ENCODE data around the gene RABGAP1L. TPM values are rescaled to one million over a fixed set of nuclear protein-coding genes. Genes with fewer than 3 reads are reported as not detected.

The RABGAP1L gene
- total and polyA plus RNA-seq, 4 donors, result 4.8 to 53.5 (median 18.8) TPM

GRCh38 chr1:174301295-174302077 is 142.2 kb downstream of the RABGAP1L start (continued):
- TF ChIP-seq, protein P1, sequence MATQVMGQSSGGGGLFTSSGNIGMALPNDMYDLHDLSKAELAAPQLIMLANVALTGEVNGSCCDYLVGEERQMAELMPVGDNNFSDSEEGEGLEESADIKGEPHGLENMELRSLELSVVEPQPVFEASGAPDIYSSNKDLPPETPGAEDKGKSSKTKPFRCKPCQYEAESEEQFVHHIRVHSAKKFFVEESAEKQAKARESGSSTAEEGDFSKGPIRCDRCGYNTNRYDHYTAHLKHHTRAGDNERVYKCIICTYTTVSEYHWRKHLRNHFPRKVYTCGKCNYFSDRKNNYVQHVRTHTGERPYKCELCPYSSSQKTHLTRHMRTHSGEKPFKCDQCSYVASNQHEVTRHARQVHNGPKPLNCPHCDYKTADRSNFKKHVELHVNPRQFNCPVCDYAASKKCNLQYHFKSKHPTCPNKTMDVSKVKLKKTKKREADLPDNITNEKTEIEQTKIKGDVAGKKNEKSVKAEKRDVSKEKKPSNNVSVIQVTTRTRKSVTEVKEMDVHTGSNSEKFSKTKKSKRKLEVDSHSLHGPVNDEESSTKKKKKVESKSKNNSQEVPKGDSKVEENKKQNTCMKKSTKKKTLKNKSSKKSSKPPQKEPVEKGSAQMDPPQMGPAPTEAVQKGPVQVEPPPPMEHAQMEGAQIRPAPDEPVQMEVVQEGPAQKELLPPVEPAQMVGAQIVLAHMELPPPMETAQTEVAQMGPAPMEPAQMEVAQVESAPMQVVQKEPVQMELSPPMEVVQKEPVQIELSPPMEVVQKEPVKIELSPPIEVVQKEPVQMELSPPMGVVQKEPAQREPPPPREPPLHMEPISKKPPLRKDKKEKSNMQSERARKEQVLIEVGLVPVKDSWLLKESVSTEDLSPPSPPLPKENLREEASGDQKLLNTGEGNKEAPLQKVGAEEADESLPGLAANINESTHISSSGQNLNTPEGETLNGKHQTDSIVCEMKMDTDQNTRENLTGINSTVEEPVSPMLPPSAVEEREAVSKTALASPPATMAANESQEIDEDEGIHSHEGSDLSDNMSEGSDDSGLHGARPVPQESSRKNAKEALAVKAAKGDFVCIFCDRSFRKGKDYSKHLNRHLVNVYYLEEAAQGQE (IDR thresholded peaks at IDR 0.05), result no peak
- TF ChIP-seq RXRA (IDR thresholded peaks at IDR 0.05) (no peak), JUND (IDR thresholded peaks at IDR 0.05) (no peak), RAD21 (IDR thresholded peaks at IDR 0.05) (no peak), FOXA1 (IDR thresholded peaks at IDR 0.05) (no peak), MAX (IDR thresholded peaks at IDR 0.05) (no peak), HNF4G (IDR thresholded peaks at IDR 0.05) (no peak)

GRCh38 chr1:174308604-174309003 is 149.3 kb downstream of the RABGAP1L start:
- Histone ChIP-seq H3K27ac (ENCODE audit: low read depth in 1 of 2, low read length in 2 of 2) (no peak overlapping the region), H3K4me3 (ENCODE audit: low read depth in 1 of 3, low read length in 3 of 3) (no peak overlapping the region), H3K9me3 (ENCODE audit: control insufficient read depth in 4 of 4, low read length in 3 of 4) (peaks cover 0 to 2% (median 0%) of the 10 kb centered on the region in 4 donors), H3K9ac (ENCODE audit: low read depth in 1 of 2, low read length in 2 of 2) (no peak overlapping the region), H3K4me1 (ENCODE audit: control insufficient read depth in 4 of 4, insufficient read depth in 4 of 4, low read length in 3 of 4) (no peaks in the 10 kb centered on the region), H3K36me3 (ENCODE audit: control insufficient read depth in 4 of 4, insufficient read depth in 3 of 4, low read depth in 1 of 4, low read length in 3 of 4) (peaks cover 0 to 6% (median 0%) of the 10 kb centered on the region in 4 donors), H3K27me3 (ENCODE audit: control insufficient read depth in 4 of 4, insufficient read depth in 4 of 4, low read length in 3 of 4) (no peaks in the 10 kb centered on the region)
- no peak for TF ChIP-seq HNF4A (conservative IDR thresholded peaks at IDR 0.05)
- no peak for TF ChIP-seq SP1 (IDR thresholded peaks at IDR 0.05)
- TF ChIP-seq YY1 (IDR thresholded peaks at IDR 0.05), result no peak
- TF ChIP-seq, protein P2, sequence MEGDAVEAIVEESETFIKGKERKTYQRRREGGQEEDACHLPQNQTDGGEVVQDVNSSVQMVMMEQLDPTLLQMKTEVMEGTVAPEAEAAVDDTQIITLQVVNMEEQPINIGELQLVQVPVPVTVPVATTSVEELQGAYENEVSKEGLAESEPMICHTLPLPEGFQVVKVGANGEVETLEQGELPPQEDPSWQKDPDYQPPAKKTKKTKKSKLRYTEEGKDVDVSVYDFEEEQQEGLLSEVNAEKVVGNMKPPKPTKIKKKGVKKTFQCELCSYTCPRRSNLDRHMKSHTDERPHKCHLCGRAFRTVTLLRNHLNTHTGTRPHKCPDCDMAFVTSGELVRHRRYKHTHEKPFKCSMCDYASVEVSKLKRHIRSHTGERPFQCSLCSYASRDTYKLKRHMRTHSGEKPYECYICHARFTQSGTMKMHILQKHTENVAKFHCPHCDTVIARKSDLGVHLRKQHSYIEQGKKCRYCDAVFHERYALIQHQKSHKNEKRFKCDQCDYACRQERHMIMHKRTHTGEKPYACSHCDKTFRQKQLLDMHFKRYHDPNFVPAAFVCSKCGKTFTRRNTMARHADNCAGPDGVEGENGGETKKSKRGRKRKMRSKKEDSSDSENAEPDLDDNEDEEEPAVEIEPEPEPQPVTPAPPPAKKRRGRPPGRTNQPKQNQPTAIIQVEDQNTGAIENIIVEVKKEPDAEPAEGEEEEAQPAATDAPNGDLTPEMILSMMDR (IDR thresholded peaks at IDR 0.05; ENCODE audit: low read depth, low read length, missing input control), result no peak
- no peak for TF ChIP-seq TAF1 (conservative IDR thresholded peaks at IDR 0.05)
- no peak for TF ChIP-seq GABPA (IDR thresholded peaks at IDR 0.05 in 1 of 2, conservative IDR thresholded peaks at IDR 0.05 in 1 of 2)
- TF ChIP-seq RAD21 (IDR thresholded peaks at IDR 0.05), result no peak
- TF ChIP-seq, protein P1 (IDR thresholded peaks at IDR 0.05), result no peak
- TF ChIP-seq MAX (IDR thresholded peaks at IDR 0.05), result no peak
- TF ChIP-seq RXRA (IDR thresholded peaks at IDR 0.05), result no peak
- no peak for TF ChIP-seq EGR1 (IDR thresholded peaks at IDR 0.05; ENCODE audit: low read depth in 2 of 2)
- TF ChIP-seq, protein P3, sequence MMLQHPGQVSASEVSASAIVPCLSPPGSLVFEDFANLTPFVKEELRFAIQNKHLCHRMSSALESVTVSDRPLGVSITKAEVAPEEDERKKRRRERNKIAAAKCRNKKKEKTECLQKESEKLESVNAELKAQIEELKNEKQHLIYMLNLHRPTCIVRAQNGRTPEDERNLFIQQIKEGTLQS (IDR thresholded peaks at IDR 0.05), result no peak
- TF ChIP-seq, protein P4, sequence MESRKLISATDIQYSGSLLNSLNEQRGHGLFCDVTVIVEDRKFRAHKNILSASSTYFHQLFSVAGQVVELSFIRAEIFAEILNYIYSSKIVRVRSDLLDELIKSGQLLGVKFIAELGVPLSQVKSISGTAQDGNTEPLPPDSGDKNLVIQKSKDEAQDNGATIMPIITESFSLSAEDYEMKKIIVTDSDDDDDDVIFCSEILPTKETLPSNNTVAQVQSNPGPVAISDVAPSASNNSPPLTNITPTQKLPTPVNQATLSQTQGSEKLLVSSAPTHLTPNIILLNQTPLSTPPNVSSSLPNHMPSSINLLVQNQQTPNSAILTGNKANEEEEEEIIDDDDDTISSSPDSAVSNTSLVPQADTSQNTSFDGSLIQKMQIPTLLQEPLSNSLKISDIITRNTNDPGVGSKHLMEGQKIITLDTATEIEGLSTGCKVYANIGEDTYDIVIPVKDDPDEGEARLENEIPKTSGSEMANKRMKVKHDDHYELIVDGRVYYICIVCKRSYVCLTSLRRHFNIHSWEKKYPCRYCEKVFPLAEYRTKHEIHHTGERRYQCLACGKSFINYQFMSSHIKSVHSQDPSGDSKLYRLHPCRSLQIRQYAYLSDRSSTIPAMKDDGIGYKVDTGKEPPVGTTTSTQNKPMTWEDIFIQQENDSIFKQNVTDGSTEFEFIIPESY (IDR thresholded peaks at IDR 0.05), result no peak
- no peak for TF ChIP-seq NR2F2 (IDR thresholded peaks at IDR 0.05)
- no peak for TF ChIP-seq FOXA2 (IDR thresholded peaks at IDR 0.05)
- TF ChIP-seq JUND (IDR thresholded peaks at IDR 0.05), result no peak
- no peak for DNase-seq (ENCODE audit: low spot score)

All from liver (tissue), 9 donors.